ENCODE measurements around the gene WSB2. TPM values are rescaled to one million over a fixed set of nuclear protein-coding genes. Genes with fewer than 3 reads are reported as not detected.
"Not testable (repeated sequence)": the region's sequence is repeated elsewhere in the genome, so short reads cannot be mapped to it uniquely, and the experiment has no call there.

WSB2 gene
- polyA plus RNA-seq, 3 donors: 46.3 to 51.8 (median 48.2) TPM

GRCh38 chr12:118050972-118051910 lies 9.7 kb downstream of the WSB2 start:
- no peak for DNase-seq (ENCODE audit: extremely low read depth in 1 of 11, low read depth in 9 of 11, low spot score in 4 of 11)

GRCh38 chr12:118046430-118046829 lies 14.5 kb downstream of the WSB2 start:
- DNase-seq (ENCODE audit: extremely low read depth in 1 of 11, low read depth in 9 of 11, low spot score in 4 of 11): no peak

- no peak for DNase-seq (ENCODE audit: extremely low read depth in 1 of 11, low read depth in 9 of 11, low spot score in 4 of 11)
Observed at GRCh38 chr12:118044577-118044976, 16.4 kb downstream of the WSB2 start.

- no peak for DNase-seq (ENCODE audit: extremely low read depth in 1 of 11, low read depth in 9 of 11, low spot score in 4 of 11)
Observed at GRCh38 chr12:118044075-118044474, 16.9 kb downstream of the WSB2 start.

GRCh38 chr12:118042091-118042490 lies 18.9 kb downstream of the WSB2 start:
- DNase-seq (ENCODE audit: extremely low read depth in 1 of 11, low read depth in 9 of 11, low spot score in 4 of 11): no peak

GRCh38 chr12:118038137-118038536 lies 22.8 kb downstream of the WSB2 start:
- DNase-seq (ENCODE audit: extremely low read depth in 1 of 11, low read depth in 9 of 11, low spot score in 4 of 11): no peak

GRCh38 chr12:118036672-118037411 lies 24.1 kb downstream of the WSB2 start:
- no peak for DNase-seq (ENCODE audit: extremely low read depth in 1 of 11, low read depth in 9 of 11, low spot score in 4 of 11)

GRCh38 chr12:118035190-118036041 lies 25.6 kb downstream of the WSB2 start:
- DNase-seq (ENCODE audit: extremely low read depth in 1 of 11, low read depth in 9 of 11, low spot score in 4 of 11): no peak

GRCh38 chr12:118034429-118035189 lies 26.4 kb downstream of the WSB2 start:
- DNase-seq (ENCODE audit: extremely low read depth in 1 of 11, low read depth in 9 of 11, low spot score in 4 of 11): peak in 1 of 11 donors; percentile 11

GRCh38 chr12:118033902-118034301 lies 27.1 kb downstream of the WSB2 start:
- DNase-seq (ENCODE audit: extremely low read depth in 1 of 11, low read depth in 9 of 11, low spot score in 4 of 11): no peak

GRCh38 chr12:118033323-118033722 lies 27.7 kb downstream of the WSB2 start:
- DNase-seq (ENCODE audit: extremely low read depth in 1 of 11, low read depth in 9 of 11, low spot score in 4 of 11): no peak

GRCh38 chr12:118032188-118032587 lies 28.8 kb downstream of the WSB2 start:
- no peak for DNase-seq (ENCODE audit: extremely low read depth in 1 of 11, low read depth in 9 of 11, low spot score in 4 of 11)

GRCh38 chr12:118029166-118029565 lies 31.8 kb downstream of the WSB2 start:
- no peak for DNase-seq (ENCODE audit: extremely low read depth in 1 of 11, low read depth in 9 of 11, low spot score in 4 of 11)

- no peak for DNase-seq (ENCODE audit: extremely low read depth in 1 of 11, low read depth in 9 of 11, low spot score in 4 of 11)
Observed at GRCh38 chr12:118025168-118025567, 35.8 kb downstream of the WSB2 start.

GRCh38 chr12:118023301-118023860 lies 37.6 kb downstream of the WSB2 start:
- no peak for DNase-seq (ENCODE audit: extremely low read depth in 1 of 11, low read depth in 9 of 11, low spot score in 4 of 11)

GRCh38 chr12:118022728-118023109 lies 38.3 kb downstream of the WSB2 start:
- no peak for DNase-seq (ENCODE audit: extremely low read depth in 1 of 11, low read depth in 9 of 11, low spot score in 4 of 11)

- not testable (repeated sequence) for DNase-seq (ENCODE audit: extremely low read depth in 1 of 11, low read depth in 9 of 11, low spot score in 4 of 11)
Observed at GRCh38 chr12:118022097-118022727, 38.8 kb downstream of the WSB2 start.

GRCh38 chr12:118020036-118020435 lies 40.9 kb downstream of the WSB2 start:
- DNase-seq (ENCODE audit: extremely low read depth in 1 of 11, low read depth in 9 of 11, low spot score in 4 of 11): no peak

Data from renal cortex interstitium (tissue), 11 donors.